ENCODE data around the gene FST. TPM values are rescaled to one million over a fixed set of nuclear protein-coding genes. Genes with fewer than 3 reads are reported as not detected.

The FST gene
- total and polyA plus RNA-seq, 2 of the 13 experiments (the other 11 are each of a cell fraction or from before 2014, with no cell fraction given): 38.6 to 136 TPM

DNA sequence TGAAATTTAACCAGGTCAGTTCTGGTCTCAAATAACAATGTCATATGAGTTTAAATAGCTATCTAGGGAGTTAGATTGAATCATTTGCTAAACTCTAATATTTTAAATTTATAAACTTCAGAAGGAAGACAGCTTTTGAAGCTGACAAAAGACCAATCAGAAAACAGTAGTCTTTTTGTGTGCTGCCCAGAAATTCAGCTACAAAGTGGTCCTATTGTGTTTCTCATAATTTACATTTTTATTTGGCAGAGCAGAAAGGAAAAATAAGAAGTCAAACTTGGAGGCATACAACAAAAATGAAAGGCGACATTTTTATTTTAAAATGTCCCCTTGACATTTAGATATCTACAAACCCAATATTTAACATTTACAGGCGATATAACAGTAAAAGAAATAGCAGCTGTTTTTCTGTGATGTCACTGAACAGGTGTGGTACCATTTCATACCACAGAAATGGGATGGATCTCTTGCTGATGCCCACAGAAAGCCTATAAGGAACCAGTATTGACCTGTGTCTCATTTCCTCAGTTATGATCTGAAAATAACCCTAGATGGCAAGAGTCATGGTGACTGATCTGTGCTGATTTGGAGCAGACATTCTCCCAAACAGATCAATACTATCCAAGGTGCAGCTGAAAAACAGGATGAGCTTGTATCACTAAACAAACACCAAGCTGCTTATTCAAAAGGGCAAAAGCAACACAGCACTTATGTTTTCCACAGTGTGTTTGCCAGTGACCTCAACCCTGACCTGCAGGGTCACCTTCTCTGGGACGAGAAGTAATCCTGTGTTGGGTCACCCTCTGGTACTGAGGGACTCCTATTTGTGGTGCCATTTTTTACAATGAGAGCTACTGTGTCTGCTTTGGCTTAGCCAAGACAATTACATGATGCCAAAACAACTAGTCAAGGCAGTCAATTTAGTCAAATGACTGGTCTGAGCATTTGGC lies 3.6 kb upstream of the FST start (continued):
- TF ChIP-seq ZNF468 (CRISPR knock-in tag; IDR thresholded peaks at IDR 0.05) (no peak), HNRNPUL1 (IDR thresholded peaks at IDR 0.05; ENCODE audit: low read depth, low read length) (no peak), ZNF546 (CRISPR knock-in tag; conservative IDR thresholded peaks at IDR 0.05) (no peak), MIXL1 (CRISPR knock-in tag; IDR thresholded peaks at IDR 0.05) (peak; percentile 99), ZNF652 (CRISPR knock-in tag; IDR thresholded peaks at IDR 0.05; ENCODE audit: borderline replicate concordance, low read depth) (peak; percentile 74; the same call in 1 of the 2 replicates), MAFK (conservative IDR thresholded peaks at IDR 0.05 in 1 of 2, IDR thresholded peaks at IDR 0.05 in 1 of 2; ENCODE audit: low read length in 2 of 2) (peak; percentile 10 to 38; a peak in 2 of 4 replicates), RNF2 (conservative IDR thresholded peaks at IDR 0.05; ENCODE audit: low read depth) (no peak), SIN3A (IDR thresholded peaks at IDR 0.05; ENCODE audit: borderline replicate concordance, low read depth, low read length) (peak; percentile 56; the same call in 1 of the 2 replicates), U2AF2 (IDR thresholded peaks at IDR 0.05; ENCODE audit: low read depth, low read length) (no peak), ONECUT2 (CRISPR knock-in tag; IDR thresholded peaks at IDR 0.05) (peak; percentile 100), SATB2 (CRISPR knock-in tag; IDR thresholded peaks at IDR 0.05) (peak; percentile 77; the same call in 1 of the 2 replicates), SMYD3 (CRISPR knock-in tag; IDR thresholded peaks at IDR 0.05) (peak; percentile 94)
- TF ChIP-seq, protein P1, sequence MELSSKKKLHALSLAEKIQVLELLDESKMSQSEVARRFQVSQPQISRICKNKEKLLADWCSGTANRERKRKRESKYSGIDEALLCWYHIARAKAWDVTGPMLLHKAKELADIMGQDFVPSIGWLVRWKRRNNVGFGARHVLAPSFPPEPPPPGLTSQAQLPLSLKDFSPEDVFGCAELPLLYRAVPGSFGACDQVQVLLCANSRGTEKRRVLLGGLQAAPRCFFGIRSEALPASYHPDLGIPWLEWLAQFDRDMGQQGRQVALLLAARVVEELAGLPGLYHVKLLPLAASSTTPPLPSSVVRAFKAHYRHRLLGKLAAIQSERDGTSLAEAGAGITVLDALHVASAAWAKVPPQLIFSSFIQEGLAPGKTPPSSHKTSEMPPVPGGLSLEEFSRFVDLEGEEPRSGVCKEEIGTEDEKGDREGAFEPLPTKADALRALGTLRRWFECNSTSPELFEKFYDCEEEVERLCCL (CRISPR knock-in tag; IDR thresholded peaks at IDR 0.05; ENCODE audit: borderline replicate concordance): no peak
- TF ChIP-seq, protein P2, sequence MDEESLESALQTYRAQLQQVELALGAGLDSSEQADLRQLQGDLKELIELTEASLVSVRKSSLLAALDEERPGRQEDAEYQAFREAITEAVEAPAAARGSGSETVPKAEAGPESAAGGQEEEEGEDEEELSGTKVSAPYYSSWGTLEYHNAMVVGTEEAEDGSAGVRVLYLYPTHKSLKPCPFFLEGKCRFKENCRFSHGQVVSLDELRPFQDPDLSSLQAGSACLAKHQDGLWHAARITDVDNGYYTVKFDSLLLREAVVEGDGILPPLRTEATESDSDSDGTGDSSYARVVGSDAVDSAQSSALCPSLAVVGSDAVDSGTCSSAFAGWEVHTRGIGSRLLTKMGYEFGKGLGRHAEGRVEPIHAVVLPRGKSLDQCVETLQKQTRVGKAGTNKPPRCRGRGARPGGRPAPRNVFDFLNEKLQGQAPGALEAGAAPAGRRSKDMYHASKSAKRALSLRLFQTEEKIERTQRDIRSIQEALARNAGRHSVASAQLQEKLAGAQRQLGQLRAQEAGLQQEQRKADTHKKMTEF (CRISPR knock-in tag; IDR thresholded peaks at IDR 0.05): peak; percentile 100
- TF ChIP-seq, protein P3, sequence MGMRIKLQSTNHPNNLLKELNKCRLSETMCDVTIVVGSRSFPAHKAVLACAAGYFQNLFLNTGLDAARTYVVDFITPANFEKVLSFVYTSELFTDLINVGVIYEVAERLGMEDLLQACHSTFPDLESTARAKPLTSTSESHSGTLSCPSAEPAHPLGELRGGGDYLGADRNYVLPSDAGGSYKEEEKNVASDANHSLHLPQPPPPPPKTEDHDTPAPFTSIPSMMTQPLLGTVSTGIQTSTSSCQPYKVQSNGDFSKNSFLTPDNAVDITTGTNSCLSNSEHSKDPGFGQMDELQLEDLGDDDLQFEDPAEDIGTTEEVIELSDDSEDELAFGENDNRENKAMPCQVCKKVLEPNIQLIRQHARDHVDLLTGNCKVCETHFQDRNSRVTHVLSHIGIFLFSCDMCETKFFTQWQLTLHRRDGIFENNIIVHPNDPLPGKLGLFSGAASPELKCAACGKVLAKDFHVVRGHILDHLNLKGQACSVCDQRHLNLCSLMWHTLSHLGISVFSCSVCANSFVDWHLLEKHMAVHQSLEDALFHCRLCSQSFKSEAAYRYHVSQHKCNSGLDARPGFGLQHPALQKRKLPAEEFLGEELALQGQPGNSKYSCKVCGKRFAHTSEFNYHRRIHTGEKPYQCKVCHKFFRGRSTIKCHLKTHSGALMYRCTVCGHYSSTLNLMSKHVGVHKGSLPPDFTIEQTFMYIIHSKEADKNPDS (CRISPR knock-in tag; IDR thresholded peaks at IDR 0.05): peak; percentile 97
- TF ChIP-seq, protein P4, sequence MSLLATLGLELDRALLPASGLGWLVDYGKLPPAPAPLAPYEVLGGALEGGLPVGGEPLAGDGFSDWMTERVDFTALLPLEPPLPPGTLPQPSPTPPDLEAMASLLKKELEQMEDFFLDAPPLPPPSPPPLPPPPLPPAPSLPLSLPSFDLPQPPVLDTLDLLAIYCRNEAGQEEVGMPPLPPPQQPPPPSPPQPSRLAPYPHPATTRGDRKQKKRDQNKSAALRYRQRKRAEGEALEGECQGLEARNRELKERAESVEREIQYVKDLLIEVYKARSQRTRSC (CRISPR knock-in tag; IDR thresholded peaks at IDR 0.05; ENCODE audit: low read depth): no peak
- TF ChIP-seq, protein P5, sequence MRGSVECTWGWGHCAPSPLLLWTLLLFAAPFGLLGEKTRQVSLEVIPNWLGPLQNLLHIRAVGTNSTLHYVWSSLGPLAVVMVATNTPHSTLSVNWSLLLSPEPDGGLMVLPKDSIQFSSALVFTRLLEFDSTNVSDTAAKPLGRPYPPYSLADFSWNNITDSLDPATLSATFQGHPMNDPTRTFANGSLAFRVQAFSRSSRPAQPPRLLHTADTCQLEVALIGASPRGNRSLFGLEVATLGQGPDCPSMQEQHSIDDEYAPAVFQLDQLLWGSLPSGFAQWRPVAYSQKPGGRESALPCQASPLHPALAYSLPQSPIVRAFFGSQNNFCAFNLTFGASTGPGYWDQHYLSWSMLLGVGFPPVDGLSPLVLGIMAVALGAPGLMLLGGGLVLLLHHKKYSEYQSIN (CRISPR knock-in tag; IDR thresholded peaks at IDR 0.05; ENCODE audit: borderline replicate concordance): no peak
- TF ChIP-seq, protein P6, sequence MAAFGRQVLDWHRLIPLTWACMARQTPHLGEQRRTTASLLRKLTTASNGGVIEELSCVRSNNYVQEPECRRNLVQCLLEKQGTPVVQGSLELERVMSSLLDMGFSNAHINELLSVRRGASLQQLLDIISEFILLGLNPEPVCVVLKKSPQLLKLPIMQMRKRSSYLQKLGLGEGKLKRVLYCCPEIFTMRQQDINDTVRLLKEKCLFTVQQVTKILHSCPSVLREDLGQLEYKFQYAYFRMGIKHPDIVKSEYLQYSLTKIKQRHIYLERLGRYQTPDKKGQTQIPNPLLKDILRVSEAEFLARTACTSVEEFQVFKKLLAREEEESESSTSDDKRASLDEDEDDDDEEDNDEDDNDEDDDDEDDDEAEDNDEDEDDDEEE (CRISPR knock-in tag; IDR thresholded peaks at IDR 0.05): no peak
- TF ChIP-seq, protein P7, sequence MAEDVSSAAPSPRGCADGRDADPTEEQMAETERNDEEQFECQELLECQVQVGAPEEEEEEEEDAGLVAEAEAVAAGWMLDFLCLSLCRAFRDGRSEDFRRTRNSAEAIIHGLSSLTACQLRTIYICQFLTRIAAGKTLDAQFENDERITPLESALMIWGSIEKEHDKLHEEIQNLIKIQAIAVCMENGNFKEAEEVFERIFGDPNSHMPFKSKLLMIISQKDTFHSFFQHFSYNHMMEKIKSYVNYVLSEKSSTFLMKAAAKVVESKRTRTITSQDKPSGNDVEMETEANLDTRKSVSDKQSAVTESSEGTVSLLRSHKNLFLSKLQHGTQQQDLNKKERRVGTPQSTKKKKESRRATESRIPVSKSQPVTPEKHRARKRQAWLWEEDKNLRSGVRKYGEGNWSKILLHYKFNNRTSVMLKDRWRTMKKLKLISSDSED (CRISPR knock-in tag; IDR thresholded peaks at IDR 0.05): no peak

All from HepG2 (cell line).